Testis (tissue), 3 donors: Measurements from ENCODE around the gene USP36. TPM values are rescaled to one million over a fixed set of nuclear protein-coding genes. Genes with fewer than 3 reads are reported as not detected.

ENCODE experiments used
- DNase-seq: peaks from one replicate; pipeline ENCODE4 v3.0.0-alpha.2; 2019
- H3K27ac ChIP-seq, 2 donors: fragments of 200-600 bp; sonication (generic); one replicate each; pipeline ENCODE4 v1.5.1; 2019
- H3K27me3 ChIP-seq: fragments of 200-600 bp; sonication (generic); one replicate; pipeline ENCODE4 v1.5.1; 2019
- H3K36me3 ChIP-seq: fragments of 200-600 bp; sonication (generic); one replicate; pipeline ENCODE4 v1.5.1; 2017; ENCODE audit warnings: low read depth; ENCODE audit errors: missing control alignments
- H3K4me1 ChIP-seq: fragments of 200-600 bp; sonication (generic); one replicate; pipeline ENCODE4 v1.5.1; 2019
- H3K4me3 ChIP-seq, 2 donors: fragments of 200-600 bp; sonication (generic); one replicate each; pipeline ENCODE4 v1.5.1; 2017 to 2019
- H3K9me3 ChIP-seq: fragments of 200-600 bp; sonication (generic); one replicate; pipeline ENCODE4 v1.5.1; 2017
- POLR2A ChIP-seq: fragments of 450-650 bp; IDR thresholded peaks from one replicate; pipeline ENCODE4 v1.6.1; 2017; ENCODE audit warnings: antibody characterized with exemption, mild to moderate bottlenecking, moderate library complexity
- WGBS, 2 donors: methylation state at CpG; one replicate each; pipeline ENCODE4 v1.1.5; 2018; 5-methylcytosine and 5-hydroxymethylcytosine counted together
- intact Hi-C: fragments of 100-400 bp; cut with DNase I; formaldehyde crosslinking; loops from one replicate; pipeline ENCODE4 v1.15.1; 2023; ENCODE audit warnings: low total_unique reads
- polyA plus RNA-seq: library from polyadenylated mRNA; stranded (reverse); fragments of 350-450 nt; fragmentation: Illumina TruSeq; extraction: RNeasy Lipid Tissue Mini Kit (QIAGEN cat#74804); gene quantifications from one replicate; pipeline ENCODE4 v1.2.3, GENCODE V29; 2014; ENCODE audit warnings: low read depth, low replicate concordance; ENCODE audit not compliant: insufficient read depth
- total RNA-seq, 2 donors: library from RNA; depleted of rRNA; stranded (reverse); fragments of >200 nt; gene quantifications; one replicate each; pipeline ENCODE4 v1.2.3, GENCODE V29; 2016
- TF ChIP-seq, protein P1 (sequence below), 3 experiments: fragments of 450-650 bp in 2 of 3; fragments of 200-600 bp in 1 of 3; sonication (generic) in 1 of 3; IDR thresholded peaks; one replicate each; pipeline ENCODE4 v1.5.1; 2016 to 2019; ENCODE audit warnings: antibody characterized with exemption in 3 of 3, mild to moderate bottlenecking in 2 of 3, moderate library complexity in 1 of 3

The USP36 gene
- total and polyA plus RNA-seq, 3 donors from 2014 or later, result 32.8 to 79.8 (median 77.5) TPM

DNA sequence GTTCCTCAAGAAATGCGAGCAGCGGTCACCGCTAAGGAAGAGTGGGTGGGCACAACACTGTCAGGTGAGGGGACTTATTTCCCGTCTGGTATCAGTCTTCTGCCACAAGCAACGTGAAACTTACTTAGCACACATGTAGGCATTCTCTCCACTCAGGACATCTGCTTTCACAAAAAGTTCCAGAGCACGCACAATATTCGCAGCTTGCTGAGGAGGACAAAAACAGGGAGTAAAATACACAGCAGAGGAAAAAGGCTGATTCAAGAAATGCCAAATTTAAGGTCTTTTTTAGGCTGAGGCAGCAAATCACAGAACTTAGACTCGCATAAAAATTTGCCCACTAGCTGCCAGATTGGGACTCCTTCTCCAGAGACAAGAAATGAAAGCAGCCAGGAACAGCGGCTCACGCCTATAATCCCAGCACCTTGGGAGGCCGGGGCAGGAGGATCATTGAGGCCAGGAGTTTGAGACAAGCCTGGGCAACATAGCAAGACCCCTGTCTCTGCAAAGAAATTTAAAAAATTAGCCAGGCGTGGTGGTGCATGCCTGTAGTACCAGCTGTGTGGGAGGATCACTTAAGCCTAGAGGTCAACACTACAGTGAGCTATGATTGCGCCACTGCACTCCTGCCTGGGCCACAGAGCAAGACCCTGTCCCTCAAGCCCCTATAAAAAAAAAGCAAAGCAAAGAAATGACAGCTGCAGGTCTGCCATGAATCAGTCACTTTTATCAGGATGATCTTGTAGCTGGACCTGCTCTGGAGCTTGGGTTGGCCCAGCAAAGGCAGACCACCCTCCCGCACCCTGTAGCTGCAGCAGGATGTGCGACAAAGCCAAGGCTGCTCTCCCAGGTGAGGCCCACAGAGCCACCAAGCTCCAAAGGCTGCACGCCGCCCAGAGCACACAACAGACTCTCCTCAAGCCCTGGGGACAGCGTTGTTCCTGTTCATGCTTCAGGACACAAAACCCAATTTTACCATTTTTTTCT is 20.5 kb downstream of the USP36 start:
- TF ChIP-seq POLR2A, result no peak
- TF ChIP-seq, protein P1, sequence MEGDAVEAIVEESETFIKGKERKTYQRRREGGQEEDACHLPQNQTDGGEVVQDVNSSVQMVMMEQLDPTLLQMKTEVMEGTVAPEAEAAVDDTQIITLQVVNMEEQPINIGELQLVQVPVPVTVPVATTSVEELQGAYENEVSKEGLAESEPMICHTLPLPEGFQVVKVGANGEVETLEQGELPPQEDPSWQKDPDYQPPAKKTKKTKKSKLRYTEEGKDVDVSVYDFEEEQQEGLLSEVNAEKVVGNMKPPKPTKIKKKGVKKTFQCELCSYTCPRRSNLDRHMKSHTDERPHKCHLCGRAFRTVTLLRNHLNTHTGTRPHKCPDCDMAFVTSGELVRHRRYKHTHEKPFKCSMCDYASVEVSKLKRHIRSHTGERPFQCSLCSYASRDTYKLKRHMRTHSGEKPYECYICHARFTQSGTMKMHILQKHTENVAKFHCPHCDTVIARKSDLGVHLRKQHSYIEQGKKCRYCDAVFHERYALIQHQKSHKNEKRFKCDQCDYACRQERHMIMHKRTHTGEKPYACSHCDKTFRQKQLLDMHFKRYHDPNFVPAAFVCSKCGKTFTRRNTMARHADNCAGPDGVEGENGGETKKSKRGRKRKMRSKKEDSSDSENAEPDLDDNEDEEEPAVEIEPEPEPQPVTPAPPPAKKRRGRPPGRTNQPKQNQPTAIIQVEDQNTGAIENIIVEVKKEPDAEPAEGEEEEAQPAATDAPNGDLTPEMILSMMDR (IDR thresholded peaks at IDR 0.05), result no peak
- Histone ChIP-seq H3K36me3 (no peaks in the 10 kb centered on the region), H3K9me3 (no peaks in the 10 kb centered on the region), H3K27ac (no peak overlapping the region), H3K4me3 (no peak overlapping the region), H3K4me1 (no peaks in the 10 kb centered on the region), H3K27me3 (no peaks in the 10 kb centered on the region)
- intact Hi-C loops, result no loop called here
- 94 to 95% methylated on average over 18 of the region's 18 CpGs for WGBS, 2 donors
- DNase-seq, result no peak

DNA sequence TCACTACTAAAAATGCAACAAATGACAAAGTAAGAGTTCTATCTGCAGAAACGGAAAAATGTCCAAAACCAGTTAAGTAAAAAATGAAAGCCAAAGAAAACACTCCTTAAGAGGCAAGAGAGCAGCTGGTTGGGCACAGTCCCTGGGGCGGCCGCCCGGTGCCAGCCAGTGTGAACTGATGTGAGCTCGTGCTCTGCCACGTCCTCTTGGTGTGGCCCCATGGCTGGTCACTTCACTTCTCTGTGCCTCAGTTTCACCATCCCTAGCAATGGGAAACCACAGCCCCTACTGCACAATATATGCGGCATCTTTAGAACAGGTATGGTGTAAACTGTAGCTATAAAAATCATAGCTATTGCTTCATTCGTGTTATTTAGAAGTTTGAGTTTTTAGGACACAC is 21.2 kb downstream of the USP36 start:
- H3K36me3 ChIP-seq, result no peaks in the 10 kb centered on the region
- WGBS, 2 donors, result 85 to 86% methylated on average over 8 of the region's 8 CpGs

GRCh38 chr17:78818932-78819331 is 21.7 kb downstream of the USP36 start:
- intact Hi-C loops, result no loop called here
- DNase-seq, result no peak
- Histone ChIP-seq H3K27me3 (no peaks in the 10 kb centered on the region), H3K27ac (no peak overlapping the region), H3K4me3 (no peak overlapping the region), H3K4me1 (no peaks in the 10 kb centered on the region), H3K36me3 (no peaks in the 10 kb centered on the region), H3K9me3 (no peaks in the 10 kb centered on the region)
- TF ChIP-seq, protein P1 (IDR thresholded peaks at IDR 0.05), result no peak
- TF ChIP-seq POLR2A, result no peak
- WGBS, 2 donors, result 67 to 75% methylated on average over 6 of the region's 6 CpGs

More for the DNA sequence above, 21.2 kb downstream of the USP36 start:
- Histone ChIP-seq H3K9me3 (no peaks in the 10 kb centered on the region), H3K4me3 (no peak overlapping the region), H3K27ac (no peak overlapping the region), H3K4me1 (no peaks in the 10 kb centered on the region), H3K27me3 (no peaks in the 10 kb centered on the region)
- intact Hi-C loops, result no loop called here
- no peak for DNase-seq
- no peak for TF ChIP-seq POLR2A
- TF ChIP-seq, protein P1 (IDR thresholded peaks at IDR 0.05), result no peak

DNA sequence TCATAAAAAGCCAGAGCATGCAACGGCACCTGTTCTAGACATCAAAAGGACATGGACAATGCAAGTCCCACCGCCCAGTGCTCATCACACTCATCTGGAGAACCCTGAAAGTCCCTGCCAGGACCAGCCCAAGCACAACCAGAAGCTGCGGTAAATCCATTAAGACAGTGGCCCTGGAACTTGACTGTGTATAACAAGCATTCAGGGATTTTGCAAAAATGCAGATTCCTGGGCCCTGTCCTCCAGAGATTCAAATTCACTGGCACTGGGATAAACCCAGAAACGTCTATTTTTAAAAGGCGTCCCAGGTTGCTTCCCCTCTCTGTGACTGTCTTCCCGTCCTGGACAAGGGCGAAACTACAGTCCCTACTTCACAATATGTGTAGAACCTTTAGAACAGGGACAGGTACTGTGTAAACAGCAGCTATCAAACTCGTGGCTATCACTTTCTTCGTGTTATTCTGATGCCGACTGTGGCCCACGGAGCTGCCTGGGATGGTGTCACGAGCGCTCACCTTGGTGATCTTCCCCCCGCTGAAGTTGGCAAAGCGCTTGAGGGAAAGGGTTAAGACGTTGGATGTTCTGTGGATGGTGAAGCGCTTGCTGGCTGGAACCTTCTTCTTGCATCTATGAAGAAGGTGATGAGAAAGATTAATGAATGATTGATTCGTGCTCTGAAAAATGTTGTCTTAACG is 22.3 kb downstream of the USP36 start:
- intact Hi-C loops, result no loop called here
- Histone ChIP-seq H3K4me3 (no peak overlapping the region), H3K36me3 (no peaks in the 10 kb centered on the region), H3K27me3 (no peaks in the 10 kb centered on the region), H3K27ac (no peak overlapping the region), H3K4me1 (no peaks in the 10 kb centered on the region), H3K9me3 (no peaks in the 10 kb centered on the region)
- TF ChIP-seq POLR2A, result no peak
- TF ChIP-seq, protein P1 (IDR thresholded peaks at IDR 0.05), result no peak
- WGBS, 2 donors, result 85 to 87% methylated on average over 18 to 19 of the region's 19 CpGs
- no peak for DNase-seq
